Vagina (tissue), 2 donors: ENCODE data around the gene CECR2. TPM values are rescaled to one million over a fixed set of nuclear protein-coding genes. Genes with fewer than 3 reads are reported as not detected.
"Not testable (repeated sequence)": the region's sequence is repeated elsewhere in the genome, so short reads cannot be mapped to it uniquely, and the experiment has no call there.

Source experiments
- DNase-seq, 2 donors: peaks; one replicate each; pipeline ENCODE4 v3.0.0-alpha.2; 2017; ENCODE audit errors: extremely low spot score in 2 of 2
- H3K27ac ChIP-seq: fragments of 200-600 bp; sonication (generic); one replicate; pipeline ENCODE4 v1.5.1; 2019
- H3K27me3 ChIP-seq: fragments of 200-600 bp; sonication (generic); one replicate; pipeline ENCODE4 v1.5.1; 2019
- H3K36me3 ChIP-seq, 2 donors: fragments of 200-600 bp; sonication (generic); one replicate each; pipeline ENCODE4 v1.5.1; 2017 to 2019
- H3K4me1 ChIP-seq: fragments of 200-600 bp; sonication (generic); one replicate; pipeline ENCODE4 v1.5.1; 2019
- H3K4me3 ChIP-seq, 2 donors: fragments of 200-600 bp; sonication (generic); 1 replicate in 1 of 2; 2 replicates in 1 of 2; pipeline ENCODE4 v1.5.1; 2016 to 2019
- H3K9me3 ChIP-seq: fragments of 200-600 bp; sonication (generic); one replicate; pipeline ENCODE4 v1.5.1; 2019
- POLR2A ChIP-seq, 2 donors: fragments of 450-650 bp; IDR thresholded peaks; one replicate each; pipeline ENCODE4 v1.6.1; 2017; ENCODE audit warnings: antibody characterized with exemption in 2 of 2, mild to moderate bottlenecking in 2 of 2, moderate library complexity in 2 of 2
- POLR2AphosphoS5 ChIP-seq, 2 donors: sonication (generic); formaldehyde crosslinking; IDR thresholded peaks; one replicate each; pipeline ENCODE4 v1.9.0; 2017; ENCODE audit warnings: antibody characterized with exemption in 2 of 2, mild to moderate bottlenecking in 2 of 2, low read depth in 1 of 2; ENCODE audit not compliant: insufficient read depth in 1 of 2
- intact Hi-C: fragments of 100-400 bp; cut with DNase I; formaldehyde crosslinking; loops from one replicate; pipeline ENCODE4 v1.15.1; 2023
- total RNA-seq: library from RNA; depleted of rRNA; stranded (reverse); fragments of >200 nt; gene quantifications from one replicate; pipeline ENCODE4 v1.2.3, GENCODE V29; 2016
- TF ChIP-seq, protein P1 (sequence below), 3 experiments: fragments of 450-650 bp in 2 of 3; fragments of 200-600 bp in 1 of 3; sonication (generic) in 1 of 3; IDR thresholded peaks; one replicate each; pipeline ENCODE4 v1.5.1; 2017 to 2019; ENCODE audit warnings: antibody characterized with exemption in 3 of 3, mild to moderate bottlenecking in 2 of 3, moderate library complexity in 2 of 3

The CECR2 gene
- total RNA-seq, 1 donor from 2014 or later, result 0.98 TPM

DNA sequence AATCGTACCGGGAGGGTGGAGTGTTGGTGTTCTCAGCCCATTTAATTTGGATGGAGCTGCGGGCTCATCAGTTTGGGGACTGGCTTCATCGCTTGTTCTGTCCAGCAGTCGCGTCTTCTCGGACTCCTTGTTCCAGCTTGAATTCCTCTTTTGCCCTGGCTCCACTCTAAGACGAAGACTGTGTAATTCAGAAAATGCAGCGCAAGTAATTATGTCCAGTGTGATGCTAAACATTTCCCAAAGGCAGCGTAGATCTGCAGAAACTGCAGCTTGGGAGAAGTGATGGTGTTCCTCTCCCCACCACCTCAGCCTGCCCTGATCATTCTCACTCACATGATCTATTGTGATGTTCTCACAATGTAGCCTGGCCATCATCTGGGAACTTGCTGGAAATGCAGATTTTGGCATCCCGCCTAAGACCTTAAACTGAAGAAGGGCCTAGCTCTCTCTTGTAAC, 194.7 kb downstream of the CECR2 start:
- TF ChIP-seq POLR2A (IDR thresholded peaks at IDR 0.05), result no peak
- TF ChIP-seq, protein P1, sequence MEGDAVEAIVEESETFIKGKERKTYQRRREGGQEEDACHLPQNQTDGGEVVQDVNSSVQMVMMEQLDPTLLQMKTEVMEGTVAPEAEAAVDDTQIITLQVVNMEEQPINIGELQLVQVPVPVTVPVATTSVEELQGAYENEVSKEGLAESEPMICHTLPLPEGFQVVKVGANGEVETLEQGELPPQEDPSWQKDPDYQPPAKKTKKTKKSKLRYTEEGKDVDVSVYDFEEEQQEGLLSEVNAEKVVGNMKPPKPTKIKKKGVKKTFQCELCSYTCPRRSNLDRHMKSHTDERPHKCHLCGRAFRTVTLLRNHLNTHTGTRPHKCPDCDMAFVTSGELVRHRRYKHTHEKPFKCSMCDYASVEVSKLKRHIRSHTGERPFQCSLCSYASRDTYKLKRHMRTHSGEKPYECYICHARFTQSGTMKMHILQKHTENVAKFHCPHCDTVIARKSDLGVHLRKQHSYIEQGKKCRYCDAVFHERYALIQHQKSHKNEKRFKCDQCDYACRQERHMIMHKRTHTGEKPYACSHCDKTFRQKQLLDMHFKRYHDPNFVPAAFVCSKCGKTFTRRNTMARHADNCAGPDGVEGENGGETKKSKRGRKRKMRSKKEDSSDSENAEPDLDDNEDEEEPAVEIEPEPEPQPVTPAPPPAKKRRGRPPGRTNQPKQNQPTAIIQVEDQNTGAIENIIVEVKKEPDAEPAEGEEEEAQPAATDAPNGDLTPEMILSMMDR (IDR thresholded peaks at IDR 0.05), result no peak
- TF ChIP-seq POLR2AphosphoS5 (IDR thresholded peaks at IDR 0.05; ENCODE audit: insufficient read depth in 1 of 2, low read depth in 1 of 2), result peak in 1 of 2 donors; percentile 8
- no peaks in the 10 kb centered on the region for H3K27me3 ChIP-seq
- H3K36me3 ChIP-seq, result no peaks in the 10 kb centered on the region
- peaks cover 13% of the 10 kb centered on the region for H3K4me1 ChIP-seq
- H3K27ac ChIP-seq, result peak overlapping the region; percentile 76
- peak overlapping the region in 1 of 2 donors; percentile 23 for H3K4me3 ChIP-seq
- intact Hi-C loops, result no loop called here
- no peak for DNase-seq
- H3K9me3 ChIP-seq, result no peaks in the 10 kb centered on the region

- intact Hi-C loops, H3K27ac ChIP-seq, H3K27me3 ChIP-seq, H3K36me3 ChIP-seq, H3K9me3 ChIP-seq, H3K4me3 ChIP-seq, DNase-seq: not testable (repeated sequence)
- peaks cover 29% of the 10 kb centered on the region for H3K4me1 ChIP-seq
Observed at GRCh38 chr22:17566016-17566687, 196.9 kb downstream of the CECR2 start.

DNA sequence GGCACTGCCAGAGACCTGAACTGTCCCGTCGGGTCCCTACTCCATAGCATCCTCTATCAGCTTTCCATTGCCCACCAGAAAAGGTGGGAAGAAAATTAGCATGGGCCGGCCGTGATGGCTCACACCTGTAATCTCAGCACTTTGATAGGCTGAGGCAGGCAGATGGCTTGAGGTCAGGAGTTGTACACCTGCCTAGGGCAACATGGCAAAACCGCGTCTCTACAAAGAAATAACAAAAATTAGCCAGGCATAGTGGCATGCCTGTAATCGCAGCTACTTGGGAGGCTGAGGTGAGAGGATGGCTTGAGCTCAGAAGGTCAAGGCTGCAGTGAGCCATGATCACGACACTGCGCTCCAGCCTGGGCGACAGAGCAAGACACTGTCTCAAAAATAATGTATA, 197.5 kb downstream of the CECR2 start:
- intact Hi-C loops, result no loop called here
- H3K36me3 ChIP-seq, result no peaks in the 10 kb centered on the region
- no peaks in the 10 kb centered on the region for H3K27me3 ChIP-seq
- no peaks in the 10 kb centered on the region for H3K9me3 ChIP-seq
- DNase-seq, result no peak
- TF ChIP-seq, protein P1 (IDR thresholded peaks at IDR 0.05), result no peak
- no peak for TF ChIP-seq POLR2AphosphoS5 (IDR thresholded peaks at IDR 0.05; ENCODE audit: insufficient read depth in 1 of 2, low read depth in 1 of 2)
- TF ChIP-seq POLR2A (IDR thresholded peaks at IDR 0.05), result no peak
- peaks cover 36% of the 10 kb centered on the region for H3K4me1 ChIP-seq
- no peak overlapping the region for H3K27ac ChIP-seq
- no peak overlapping the region for H3K4me3 ChIP-seq

- H3K9me3 ChIP-seq, result no peaks in the 10 kb centered on the region
- no peak for TF ChIP-seq POLR2A (IDR thresholded peaks at IDR 0.05)
- TF ChIP-seq, protein P1 (IDR thresholded peaks at IDR 0.05), result no peak
- peak overlapping the region in 1 of 2 donors; percentile 9 for H3K4me3 ChIP-seq
- no peaks in the 10 kb centered on the region for H3K36me3 ChIP-seq
- H3K4me1 ChIP-seq, result peaks cover 25% of the 10 kb centered on the region
- peak overlapping the region; percentile 66 for H3K27ac ChIP-seq
- intact Hi-C loops, result loop anchor here (5.0 kb wide), 1 partner anchor 57 kb away; the partner anchor contains the start of gene ATP6V1E1
- peak in 1 of 2 donors; percentile 90 for DNase-seq
- H3K27me3 ChIP-seq, result no peaks in the 10 kb centered on the region
Observed at GRCh38 chr22:17569971-17570511, 200.8 kb downstream of the CECR2 start.

DNA sequence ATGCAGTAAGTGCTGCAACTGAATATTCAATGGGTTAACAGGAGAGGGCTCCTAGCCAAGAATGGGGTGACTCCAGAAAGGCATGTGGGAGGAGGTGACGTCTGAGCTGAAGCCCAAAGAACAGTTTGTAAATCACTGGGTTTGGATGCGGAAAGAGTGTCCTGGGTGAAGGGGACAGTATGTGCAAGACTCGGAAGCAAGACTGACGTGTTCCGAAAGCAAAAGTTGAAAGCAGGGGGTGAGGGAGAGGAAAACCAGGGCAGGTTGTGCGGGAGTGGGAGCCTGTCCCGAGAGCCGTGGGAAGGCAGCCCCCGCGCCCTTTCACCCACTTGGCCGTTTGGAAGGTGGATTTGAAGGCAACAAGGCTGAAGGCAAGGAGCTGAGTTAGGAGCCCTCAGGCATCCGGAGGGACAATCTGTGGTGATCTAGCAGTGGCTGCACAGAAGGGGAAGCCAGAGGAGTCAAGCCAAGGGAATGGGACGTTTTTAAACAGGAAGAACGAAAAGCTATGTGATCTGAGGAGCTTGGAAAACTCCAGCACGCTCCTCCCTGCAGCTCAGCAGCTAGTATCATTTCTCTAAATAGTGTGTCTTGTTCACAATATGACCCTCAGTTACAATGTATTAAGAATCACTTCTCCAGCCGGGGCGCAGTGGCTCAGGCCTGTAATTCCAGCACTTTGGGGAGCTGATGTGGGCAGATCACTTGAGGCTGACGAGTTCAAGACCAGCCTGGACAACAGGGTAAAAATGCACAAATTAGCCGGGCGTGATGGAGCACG, 201.8 kb downstream of the CECR2 start:
- H3K36me3 ChIP-seq, result no peaks in the 10 kb centered on the region
- peaks cover 25% of the 10 kb centered on the region for H3K4me1 ChIP-seq
- DNase-seq, result peak in 1 of 2 donors; percentile 97
- H3K4me3 ChIP-seq, result peak overlapping the region; percentile 29 to 41
- H3K27me3 ChIP-seq, result no peaks in the 10 kb centered on the region
- TF ChIP-seq POLR2A (IDR thresholded peaks at IDR 0.05) (peak in 1 of 2 donors; percentile 51), POLR2AphosphoS5 (IDR thresholded peaks at IDR 0.05; ENCODE audit: insufficient read depth in 1 of 2, low read depth in 1 of 2) (peak; percentile 86 to 92)
- TF ChIP-seq, protein P1 (IDR thresholded peaks at IDR 0.05), result no peak
- no peaks in the 10 kb centered on the region for H3K9me3 ChIP-seq
- intact Hi-C loops, result loop anchor here (5.0 kb wide), 1 partner anchor 56 kb away; the partner anchor contains the start of gene ATP6V1E1
- peak overlapping the region; percentile 66 for H3K27ac ChIP-seq
